A673 (cell line): ENCODE results near the gene DPYD. TPM values are rescaled to one million over a fixed set of nuclear protein-coding genes. Genes with fewer than 3 reads are reported as not detected.

Experiments
- BruUV-seq: library from RNA; stranded (reverse); fragments of 400-500 nt; replicated peaks from 2 replicates; lab custom pipeline; 2021; lab: Mats Ljungman, UMichigan
- CTCF ChIA-PET: fragments of 300-600 bp; sonication (Branson Sonifier 250); formaldehyde crosslinking; loops from one replicate; lab custom pipeline; 2022; ENCODE audit warnings: antibody characterized with exemption; lab: Charles Lee
- POLR2A ChIA-PET: fragments of 300-600 bp; sonication (Branson Sonifier 250); formaldehyde crosslinking; loops from one replicate; lab custom pipeline; 2022; ENCODE audit warnings: antibody characterized with exemption; ENCODE audit not compliant: low non-redundant PET; lab: Charles Lee
- DNase-seq: peaks from one replicate; pipeline ENCODE4 v3.0.0-alpha.2; 2015; ENCODE audit warnings: low spot score
- H3K27ac ChIP-seq: fragments of 200-600 bp; sonication (generic); 2 replicates; pipeline ENCODE4 v1.5.1; 2016; ENCODE audit warnings: mixed run types, low read depth, mild to moderate bottlenecking, mixed read lengths, antibody characterized with exemption, low read length; ENCODE audit not compliant: poor library complexity, severe bottlenecking
- H3K27me3 ChIP-seq: fragments of 200-600 bp; sonication (generic); replicated peaks from 2 replicates; pipeline ENCODE4 v1.6.1; 2017; ENCODE audit warnings: mixed run types, low read depth, mild to moderate bottlenecking, mixed read lengths, antibody characterized with exemption, low read length; ENCODE audit not compliant: insufficient read depth, poor library complexity
- H3K36me3 ChIP-seq: fragments of 200-600 bp; sonication (generic); 2 replicates; pipeline ENCODE4 v1.6.1; 2016; ENCODE audit warnings: mixed run types, mild to moderate bottlenecking, mixed read lengths, antibody characterized with exemption, low read length; ENCODE audit not compliant: insufficient read depth, poor library complexity, severe bottlenecking
- H3K4me1 ChIP-seq: fragments of 200-600 bp; sonication (generic); 2 replicates; pipeline ENCODE4 v1.6.1; 2017; ENCODE audit warnings: mixed run types, mild to moderate bottlenecking, mixed read lengths, antibody characterized with exemption, low read length; ENCODE audit not compliant: insufficient read depth, poor library complexity, severe bottlenecking
- H3K4me3 ChIP-seq: fragments of 200-600 bp; sonication (generic); 2 replicates; pipeline ENCODE4 v1.5.1; 2016; ENCODE audit warnings: low read depth, mixed run types, mild to moderate bottlenecking, mixed read lengths, low read length; ENCODE audit not compliant: poor library complexity, severe bottlenecking
- H3K9me3 ChIP-seq: fragments of 200-600 bp; sonication (generic); 2 replicates; pipeline ENCODE4 v1.6.1; 2016; ENCODE audit warnings: mixed run types, low read depth, mild to moderate bottlenecking, mixed read lengths, antibody characterized with exemption, low read length; ENCODE audit not compliant: poor library complexity, severe bottlenecking
- CTCF ChIP-seq: fragments of 300-800, 200-600 bp; sonication (generic); conservative IDR thresholded peaks from 2 replicates; pipeline ENCODE4 v1.5.1; 2017; ENCODE audit warnings: low read depth, mild to moderate bottlenecking, antibody characterized with exemption, low read length, moderate library complexity, mixed read lengths
- EZH2 ChIP-seq: fragments of 200-600 bp; sonication (generic); IDR thresholded peaks from 2 replicates; pipeline ENCODE4 v1.6.1; 2017; ENCODE audit warnings: borderline replicate concordance, low read depth, mild to moderate bottlenecking, mixed read lengths, antibody characterized with exemption, low read length; ENCODE audit not compliant: poor library complexity, severe bottlenecking
- intact Hi-C: fragments of 100-400 bp; cut with micrococcal nuclease; formaldehyde crosslinking; loops from one replicate; pipeline ENCODE4 v1.10.0; 2022; ENCODE audit not compliant: unreplicated experiment
- total RNA-seq: library from RNA; stranded (reverse); gene quantifications from 2 replicates; pipeline ENCODE4 v1.2.3, GENCODE V29; 2021

The DPYD gene
- total RNA-seq, 1 experiment from 2014 or later, result 13.4 TPM

GRCh38 chr1:97562081-97562480 is 358.8 kb downstream of the DPYD start:
- Histone ChIP-seq H3K4me1 (no peaks in the 10 kb centered on the region), H3K36me3 (no peaks in the 10 kb centered on the region), H3K27ac (no peak overlapping the region), H3K27me3 (no peaks in the 10 kb centered on the region), H3K4me3 (no peak overlapping the region), H3K9me3 (no peaks in the 10 kb centered on the region)
- intact Hi-C loops, result no loop called here
- CTCF ChIA-PET, result no interaction called here
- DNase-seq, result no peak
- TF ChIP-seq EZH2 (no peak), CTCF (no peak)
- POLR2A ChIA-PET, result no interaction called here
- no TSS peak for BruUV-seq

DNA sequence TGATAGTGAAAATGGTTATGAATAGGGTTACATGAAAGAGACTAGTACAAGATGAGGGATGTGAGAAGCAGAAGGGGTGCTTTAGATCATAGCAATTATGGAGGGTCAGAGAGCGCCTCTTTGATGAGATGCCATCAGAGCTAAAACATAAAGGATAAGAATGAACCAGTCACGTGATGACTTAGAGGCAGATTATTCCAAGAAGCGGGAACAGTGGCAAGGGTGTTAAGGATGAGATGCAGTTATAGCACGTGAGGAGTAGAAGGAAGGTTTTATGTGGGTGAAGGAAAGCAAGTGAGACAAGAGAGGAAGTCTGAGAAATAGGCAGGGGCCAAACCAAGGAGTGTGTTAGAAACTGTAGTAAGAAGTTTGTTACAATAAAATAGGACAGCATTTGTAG is 360.1 kb downstream of the DPYD start:
- H3K4me3 ChIP-seq, result no peak overlapping the region
- H3K9me3 ChIP-seq, result no peaks in the 10 kb centered on the region
- TF ChIP-seq EZH2, result no peak
- TF ChIP-seq CTCF, result no peak
- no peaks in the 10 kb centered on the region for H3K27me3 ChIP-seq
- no peaks in the 10 kb centered on the region for H3K36me3 ChIP-seq
- no peak for DNase-seq
- H3K27ac ChIP-seq, result no peak overlapping the region
- ChIA-PET POLR2A (no interaction called here), CTCF (no interaction called here)
- intact Hi-C loops, result no loop called here
- BruUV-seq, result no TSS peak
- H3K4me1 ChIP-seq, result no peaks in the 10 kb centered on the region

- intact Hi-C loops, result no loop called here
- H3K27ac ChIP-seq, result no peak overlapping the region
- H3K4me1 ChIP-seq, result peaks cover 14% of the 10 kb centered on the region
- ChIA-PET POLR2A (no interaction called here), CTCF (no interaction called here)
- DNase-seq, result peak; percentile 58
- H3K4me3 ChIP-seq, result no peak overlapping the region
- BruUV-seq, result no TSS peak
- no peaks in the 10 kb centered on the region for H3K9me3 ChIP-seq
- H3K27me3 ChIP-seq, result no peaks in the 10 kb centered on the region
- H3K36me3 ChIP-seq, result no peaks in the 10 kb centered on the region
- TF ChIP-seq EZH2 (no peak), CTCF (no peak)
Measured at GRCh38 chr1:97553971-97554370, 366.9 kb downstream of the DPYD start.
